Type B pancreatic cell (in vitro differentiated cells): Measurements from ENCODE around the gene THADA. TPM values are rescaled to one million over a fixed set of nuclear protein-coding genes. Genes with fewer than 3 reads are reported as not detected.

Source experiments
- DNase-seq: peaks from one replicate; pipeline ENCODE4 v3.0.0; 2021; ENCODE audit warnings: mixed read lengths; ENCODE audit not compliant: unreplicated experiment; ENCODE audit errors: extremely low spot score
- H3K27ac Mint-ChIP-seq: 2 replicates; pipeline ENCODE4 v1.8.0; 2021; ENCODE audit warnings: mild to moderate bottlenecking, mixed read lengths
- H3K27me3 Mint-ChIP-seq: 2 replicates; pipeline ENCODE4 v1.8.0; 2021; ENCODE audit warnings: mixed read lengths
- H3K36me3 Mint-ChIP-seq: 2 replicates; pipeline ENCODE4 v1.8.0; 2021; ENCODE audit warnings: mixed read lengths
- H3K4me1 Mint-ChIP-seq: one replicate; pipeline ENCODE4 v1.8.0; 2021; ENCODE audit warnings: mixed read lengths; ENCODE audit not compliant: unreplicated experiment
- H3K4me3 Mint-ChIP-seq: 2 replicates; pipeline ENCODE4 v1.8.0; 2021; ENCODE audit warnings: mild to moderate bottlenecking, mixed read lengths
- H3K9me3 Mint-ChIP-seq: 2 replicates; pipeline ENCODE4 v1.8.0; 2021; ENCODE audit warnings: mixed read lengths
- CTCF ChIP-seq: fragments of 200-600 bp; sonication (generic); conservative IDR thresholded peaks from 2 replicates; pipeline ENCODE4 v1.5.0; 2021; ENCODE audit warnings: antibody characterized with exemption, mild to moderate bottlenecking
- total RNA-seq: library from RNA; stranded (reverse); gene quantifications from 2 replicates; pipeline ENCODE4 v1.2.1, GENCODE V29; 2021; ENCODE audit warnings: low replicate concordance

Gene THADA
- total RNA-seq, 1 donor from 2014 or later: 35.6 TPM

- no peak for TF ChIP-seq CTCF
Observed at GRCh38 chr2:43317680-43318079, 278.2 kb downstream of the THADA start.

GRCh38 chr2:43317194-43317593, 278.6 kb downstream of the THADA start:
- no peak for TF ChIP-seq CTCF
- peaks cover 20% of the 10 kb centered on the region for H3K36me3 Mint-ChIP-seq
- peaks cover 4% of the 10 kb centered on the region for H3K9me3 Mint-ChIP-seq
- no peak for DNase-seq
- H3K4me1 Mint-ChIP-seq: peaks cover 55% of the 10 kb centered on the region
- H3K4me3 Mint-ChIP-seq: no peak overlapping the region
- H3K27me3 Mint-ChIP-seq: no peaks in the 10 kb centered on the region
- no peak overlapping the region for H3K27ac Mint-ChIP-seq

More at GRCh38 chr2:43317680-43318079, 278.2 kb downstream of the THADA start:
- peaks cover 50% of the 10 kb centered on the region for H3K4me1 Mint-ChIP-seq
- H3K36me3 Mint-ChIP-seq: peaks cover 20% of the 10 kb centered on the region
- no peaks in the 10 kb centered on the region for H3K27me3 Mint-ChIP-seq
- no peak for DNase-seq
- H3K9me3 Mint-ChIP-seq: peaks cover 4% of the 10 kb centered on the region
- no peak overlapping the region for H3K4me3 Mint-ChIP-seq
- no peak overlapping the region for H3K27ac Mint-ChIP-seq

GRCh38 chr2:43315482-43315881, 280.4 kb downstream of the THADA start:
- H3K27me3 Mint-ChIP-seq: no peaks in the 10 kb centered on the region
- no peak for TF ChIP-seq CTCF
- H3K27ac Mint-ChIP-seq: no peak overlapping the region
- H3K4me3 Mint-ChIP-seq: no peak overlapping the region
- peaks cover 4% of the 10 kb centered on the region for H3K9me3 Mint-ChIP-seq
- DNase-seq: no peak
- H3K36me3 Mint-ChIP-seq: peaks cover 9% of the 10 kb centered on the region
- peaks cover 49% of the 10 kb centered on the region for H3K4me1 Mint-ChIP-seq

GRCh38 chr2:43314299-43314927, 281.4 kb downstream of the THADA start:
- Mint-ChIP-seq H3K4me3 (peak overlapping the region; percentile 34), H3K27ac (peak overlapping the region; percentile 20), H3K4me1 (peaks cover 42% of the 10 kb centered on the region), H3K36me3 (peaks cover 9% of the 10 kb centered on the region), H3K9me3 (peaks cover 6% of the 10 kb centered on the region), H3K27me3 (no peaks in the 10 kb centered on the region)
- TF ChIP-seq CTCF: no peak
- DNase-seq: no peak

GRCh38 chr2:43313642-43314017, 282.2 kb downstream of the THADA start:
- Mint-ChIP-seq H3K4me3 (no peak overlapping the region), H3K4me1 (peaks cover 41% of the 10 kb centered on the region), H3K9me3 (peaks cover 9% of the 10 kb centered on the region), H3K36me3 (peaks cover 12% of the 10 kb centered on the region), H3K27me3 (no peaks in the 10 kb centered on the region), H3K27ac (no peak overlapping the region)
- DNase-seq: no peak
- TF ChIP-seq CTCF: no peak
